ENCODE results near the gene MLC1.

MLC1 gene

GRCh38 chr22:50061824-50062355, 23.3 kb downstream of the MLC1 start:
- POLR2A ChIA-PET: no interaction called here
- DNase-seq (ENCODE audit: low read depth, low spot score): no peak
- H3K4me3 ChIP-seq (ENCODE audit: low read depth, low read length): no peak overlapping the region
- no peak for TF ChIP-seq CTCF (IDR thresholded peaks at IDR 0.05; ENCODE audit: insufficient read depth, low read length, missing control alignments)
- CTCF ChIA-PET: no interaction called here

- no peak for TF ChIP-seq CTCF (IDR thresholded peaks at IDR 0.05; ENCODE audit: insufficient read depth, low read length, missing control alignments)
- H3K4me3 ChIP-seq (ENCODE audit: low read depth, low read length): no peak overlapping the region
- CTCF ChIA-PET: no interaction called here
- POLR2A ChIA-PET: no interaction called here
- DNase-seq (ENCODE audit: low read depth, low spot score): no peak
Measured at GRCh38 chr22:50061141-50061823, 23.9 kb downstream of the MLC1 start.

- TF ChIP-seq CTCF (IDR thresholded peaks at IDR 0.05; ENCODE audit: insufficient read depth, low read length, missing control alignments): no peak
- DNase-seq (ENCODE audit: low read depth, low spot score): no peak
- H3K4me3 ChIP-seq (ENCODE audit: low read depth, low read length): no peak overlapping the region
- ChIA-PET CTCF (no interaction called here), POLR2A (no interaction called here)
Measured at GRCh38 chr22:50060441-50061140, 24.6 kb downstream of the MLC1 start.

- ChIA-PET POLR2A (no interaction called here), CTCF (interaction anchor here (0.9 kb wide), 1 partner anchor 45 kb away, joined by 3 read pairs; no protein-coding TSS in a partner anchor)
- H3K4me3 ChIP-seq (ENCODE audit: low read depth, low read length): no peak overlapping the region
- no peak for DNase-seq (ENCODE audit: low read depth, low spot score)
- TF ChIP-seq CTCF (IDR thresholded peaks at IDR 0.05; ENCODE audit: insufficient read depth, low read length, missing control alignments): no peak
Measured at GRCh38 chr22:50059881-50060262, 25.4 kb downstream of the MLC1 start.

GRCh38 chr22:50058906-50059880, 26.0 kb downstream of the MLC1 start:
- CTCF ChIA-PET: interaction anchor here (0.9 kb wide), 1 partner anchor 46 kb away, joined by 3 read pairs; no protein-coding TSS in a partner anchor
- no peak for DNase-seq (ENCODE audit: low read depth, low spot score)
- TF ChIP-seq CTCF (IDR thresholded peaks at IDR 0.05; ENCODE audit: insufficient read depth, low read length, missing control alignments): no peak
- H3K4me3 ChIP-seq (ENCODE audit: low read depth, low read length): no peak overlapping the region
- POLR2A ChIA-PET: no interaction called here
